Esophagus muscularis mucosa (tissue), 2 donors: ENCODE results near the gene GATAD2B.

Source experiments
- EP300 ChIP-seq: sonication (generic); formaldehyde crosslinking; IDR thresholded peaks from one replicate; pipeline ENCODE4 v1.6.1; 2017; ENCODE audit warnings: antibody characterized with exemption
- POLR2A ChIP-seq: fragments of 450-650 bp; IDR thresholded peaks from one replicate; pipeline ENCODE4 v1.6.1; 2017; ENCODE audit warnings: antibody characterized with exemption, moderate library complexity, mild to moderate bottlenecking, low read depth

GRCh38 chr1:153970346-153970745 lies 47.6 kb upstream of the GATAD2B start:
- TF ChIP-seq POLR2A (no peak), EP300 (no peak)
